H9 (cell line): ENCODE measurements around the gene RALGDS. TPM values are rescaled to one million over a fixed set of nuclear protein-coding genes. Genes with fewer than 3 reads are reported as not detected.

Source experiments
- DNase-seq: peaks from one replicate; pipeline ENCODE4 v3.0.0-alpha.2; 2017
- H2AFZ ChIP-seq: one replicate; pipeline ENCODE4 v1.6.1; 2013; ENCODE audit warnings: mild to moderate bottlenecking, low read length, control low read depth, moderate library complexity
- H2AK5ac ChIP-seq: 2 replicates; pipeline ENCODE4 v1.6.1; 2013; ENCODE audit warnings: low read length, control low read depth, mixed read lengths; ENCODE audit not compliant: insufficient read length
- H2BK120ac ChIP-seq: one replicate; pipeline ENCODE4 v1.6.1; 2013; ENCODE audit warnings: low read depth, mild to moderate bottlenecking, low read length, control low read depth, inconsistent platforms; ENCODE audit not compliant: poor library complexity, severe bottlenecking
- H2BK12ac ChIP-seq: 2 replicates; pipeline ENCODE4 v1.6.1; 2013; ENCODE audit warnings: low read length, control low read depth, mixed read lengths, low read depth; ENCODE audit not compliant: insufficient read length
- H2BK15ac ChIP-seq: 2 replicates; pipeline ENCODE4 v1.6.1; 2013; ENCODE audit warnings: low read depth, low read length, control low read depth
- H2BK20ac ChIP-seq: one replicate; pipeline ENCODE4 v1.6.1; 2013; ENCODE audit warnings: low read depth, mild to moderate bottlenecking, low read length, control low read depth, inconsistent platforms; ENCODE audit not compliant: poor library complexity, severe bottlenecking
- H2BK5ac ChIP-seq: 2 replicates; pipeline ENCODE4 v1.6.1; 2013; ENCODE audit warnings: low read length, control low read depth, mixed read lengths; ENCODE audit not compliant: insufficient read length
- H3K14ac ChIP-seq: 2 replicates; pipeline ENCODE4 v1.6.1; 2013; ENCODE audit warnings: low read length, control low read depth; ENCODE audit not compliant: insufficient read depth
- H3K18ac ChIP-seq: 2 replicates; pipeline ENCODE4 v1.6.1; 2013; ENCODE audit warnings: low read depth, mild to moderate bottlenecking, mixed read lengths, low read length, control low read depth; ENCODE audit not compliant: insufficient read length
- H3K23ac ChIP-seq: 2 replicates; pipeline ENCODE4 v1.6.1; 2013; ENCODE audit warnings: low read length, control low read depth, mixed read lengths, low read depth; ENCODE audit not compliant: insufficient read length
- H3K23me2 ChIP-seq: 2 replicates; pipeline ENCODE4 v1.6.1; 2013; ENCODE audit warnings: low read depth, mild to moderate bottlenecking, mixed read lengths, low read length, control low read depth; ENCODE audit not compliant: insufficient read length, poor library complexity, severe bottlenecking
- H3K27ac ChIP-seq: 2 replicates; pipeline ENCODE4 v1.5.1; 2013; ENCODE audit warnings: low read length, control low read depth, mixed read lengths, low read depth; ENCODE audit not compliant: insufficient read length
- H3K27me3 ChIP-seq: 2 replicates; pipeline ENCODE4 v1.6.1; 2013; ENCODE audit warnings: low read length, control low read depth, inconsistent platforms; ENCODE audit not compliant: insufficient read depth
- H3K4ac ChIP-seq: 2 replicates; pipeline ENCODE4 v1.6.1; 2013; ENCODE audit warnings: low read depth, mild to moderate bottlenecking, control low read depth, inconsistent platforms, low read length, moderate library complexity
- H3K4me1 ChIP-seq: 2 replicates; pipeline ENCODE4 v1.6.1; 2013; ENCODE audit warnings: low read length, control low read depth, inconsistent platforms; ENCODE audit not compliant: insufficient read depth
- H3K4me2 ChIP-seq: 2 replicates; pipeline ENCODE4 v1.6.1; 2013; ENCODE audit warnings: low read length, control low read depth, mixed read lengths; ENCODE audit not compliant: insufficient read length, insufficient read depth
- H3K56ac ChIP-seq: 2 replicates; pipeline ENCODE4 v1.6.1; 2013; ENCODE audit warnings: low read depth, mild to moderate bottlenecking, mixed read lengths, low read length, control low read depth; ENCODE audit not compliant: insufficient read length
- H3K79me1 ChIP-seq: 2 replicates; pipeline ENCODE4 v1.6.1; 2013; ENCODE audit warnings: low read depth, mild to moderate bottlenecking, moderate library complexity, low read length, control low read depth, inconsistent platforms; ENCODE audit not compliant: insufficient read depth, poor library complexity, severe bottlenecking
- H3K79me2 ChIP-seq: 2 replicates; pipeline ENCODE4 v1.6.1; 2013; ENCODE audit warnings: low read length, control low read depth, inconsistent platforms; ENCODE audit not compliant: insufficient read depth
- H3K9ac ChIP-seq: 2 replicates; pipeline ENCODE4 v1.6.1; 2013; ENCODE audit warnings: low read length, control low read depth, mixed read lengths; ENCODE audit not compliant: insufficient read length; ENCODE audit errors: extremely low read depth
- H3K9me3 ChIP-seq: one replicate; pipeline ENCODE4 v1.6.1; 2013; ENCODE audit warnings: low read depth, low read length, inconsistent platforms; ENCODE audit not compliant: control insufficient read depth
- H3T11ph ChIP-seq: one replicate; pipeline ENCODE4 v1.6.1; 2013; ENCODE audit warnings: mild to moderate bottlenecking, low read length, control low read depth, inconsistent platforms
- H4K20me1 ChIP-seq: one replicate; pipeline ENCODE4 v1.6.1; 2013; ENCODE audit not compliant: control insufficient read depth, insufficient read length, insufficient read depth
- H4K5ac ChIP-seq: 2 replicates; pipeline ENCODE4 v1.6.1; 2013; ENCODE audit warnings: low read depth, mild to moderate bottlenecking, mixed read lengths, low read length, control low read depth; ENCODE audit not compliant: insufficient read length
- H4K8ac ChIP-seq: replicated peaks from 2 replicates; pipeline ENCODE4 v1.6.1; 2013; ENCODE audit warnings: low read length, control low read depth, mixed read lengths, low read depth; ENCODE audit not compliant: insufficient read length
- H4K91ac ChIP-seq: 2 replicates; pipeline ENCODE4 v1.6.1; 2013; ENCODE audit warnings: low read depth, mild to moderate bottlenecking, moderate library complexity, mixed read lengths, low read length, control low read depth; ENCODE audit not compliant: insufficient read length
- H3K27ac Mint-ChIP-seq, 3 experiments: 2 replicates in 2 of 3; 3 replicates in 1 of 3; pipeline ENCODE4 v1.8.0; 2020 to 2021; ENCODE audit warnings: mixed read lengths in 3 of 3, mild to moderate bottlenecking in 1 of 3, moderate library complexity in 1 of 3
- H3K27me3 Mint-ChIP-seq: 2 replicates; pipeline ENCODE4 v1.8.0; 2021; ENCODE audit warnings: low read depth, mild to moderate bottlenecking, moderate library complexity, mixed read lengths
- H3K36me3 Mint-ChIP-seq, 3 experiments: 2 replicates in 2 of 3; 3 replicates in 1 of 3; pipeline ENCODE4 v1.8.0; 2020 to 2021; ENCODE audit warnings: low read depth in 3 of 3, mixed read lengths in 3 of 3; ENCODE audit not compliant: insufficient read depth in 1 of 3
- H3K4me1 Mint-ChIP-seq, 2 experiments: 2 replicates each; pipeline ENCODE4 v1.8.0; 2020; ENCODE audit warnings: mixed read lengths in 2 of 2
- H3K4me3 Mint-ChIP-seq, 2 experiments: 2 replicates in 1 of 2; 3 replicates in 1 of 2; pipeline ENCODE4 v1.8.0; 2020 to 2021; ENCODE audit warnings: mild to moderate bottlenecking in 2 of 2, mixed read lengths in 2 of 2, moderate library complexity in 1 of 2
- H3K9me3 Mint-ChIP-seq, 2 experiments: 2 replicates in 1 of 2; 3 replicates in 1 of 2; pipeline ENCODE4 v1.8.0; 2020; ENCODE audit warnings: mild to moderate bottlenecking in 2 of 2, mixed read lengths in 2 of 2, moderate library complexity in 1 of 2
- CTCF ChIP-seq: fragments of 200-600 bp; sonication (generic); conservative IDR thresholded peaks from 3 replicates; pipeline ENCODE4 v1.8.0; 2021; ENCODE audit warnings: antibody characterized with exemption, mild to moderate bottlenecking
- WGBS: extraction: QIAGEN DNeasy Blood & Tissue Kit; methylation state at CpG from one replicate; pipeline ENCODE4 v1.1.7; 2013; ENCODE audit warnings: missing lambda C conversion rate, low lambda C conversion rate, mixed read lengths; ENCODE audit not compliant: insufficient read length; ENCODE audit errors: extremely low coverage; 5-methylcytosine and 5-hydroxymethylcytosine counted together
- total RNA-seq: library from RNA; stranded (reverse); gene quantifications from 2 replicates; pipeline ENCODE4 v1.2.1, GENCODE V29; 2021

RALGDS gene
- total RNA-seq, 1 experiment from 2014 or later = 21.3 TPM

- Histone ChIP-seq H2AK5ac (no peak overlapping the region), H3K4me1 (no peaks in the 10 kb centered on the region), H3K14ac (no peak overlapping the region), H2AFZ (no peak overlapping the region), H3K9me3 (no peaks in the 10 kb centered on the region), H3K27me3 (no peaks in the 10 kb centered on the region; the same call in 1 of the 2 replicates), H3K4me2 (no peak overlapping the region), H3K23ac (no peak overlapping the region), H3T11ph (no peak overlapping the region), H4K91ac (no peak overlapping the region), H3K18ac (no peak overlapping the region), H3K27ac (no peak overlapping the region), H4K8ac (no peak overlapping the region), H2BK12ac (no peak overlapping the region), H2BK120ac (no peak overlapping the region), H3K23me2 (no peaks in the 10 kb centered on the region), H4K20me1 (no peaks in the 10 kb centered on the region), H2BK15ac (no peak overlapping the region), H3K56ac (no peak overlapping the region), H4K5ac (no peak overlapping the region), H3K79me1 (no peaks in the 10 kb centered on the region), H3K4ac (no peak overlapping the region), H2BK20ac (no peak overlapping the region), H2BK5ac (no peak overlapping the region), H3K9ac (no peak overlapping the region), H3K79me2 (no peaks in the 10 kb centered on the region)
- H3K9me3 Mint-ChIP-seq = no peaks in the 10 kb centered on the region
- H3K27ac Mint-ChIP-seq = 0 out of 7 replicates have a peak overlapping the region, but pooled peaks of 1 of the 3 experiments have one; percentile 4
- peaks cover 9 to 14% of the 10 kb centered on the region in 2 experiments for H3K4me1 Mint-ChIP-seq
- no peak for TF ChIP-seq CTCF
- DNase-seq = no peak
- WGBS = no CpG with 5 or more reads among the region's 6 CpGs
- H3K27me3 Mint-ChIP-seq = peaks cover 30% of the 10 kb centered on the region
- H3K36me3 Mint-ChIP-seq = no peaks in the 10 kb centered on the region
- no peak overlapping the region for H3K4me3 Mint-ChIP-seq
Observed at GRCh38 chr9:133168432-133168831, 47.4 kb upstream of the RALGDS start.
